ENCODE data around the gene VPS13D. TPM values are rescaled to one million over a fixed set of nuclear protein-coding genes. Genes with fewer than 3 reads are reported as not detected.
"Not testable (repeated sequence)": the region's sequence is repeated elsewhere in the genome, so short reads cannot be mapped to it uniquely, and the experiment has no call there.

Gene VPS13D
- total RNA-seq, 1 donor from 2014 or later, result 33.6 TPM

GRCh38 chr1:12222700-12223099, 7.1 kb upstream of the VPS13D start:
- H3K9me3 Mint-ChIP-seq; intact Hi-C loops (cut with micrococcal nuclease); H3K36me3 Mint-ChIP-seq (ENCODE audit: low read depth); DNase-seq (ENCODE audit: low spot score); H3K27ac Mint-ChIP-seq; H3K4me1 Mint-ChIP-seq (ENCODE audit: low read depth); H3K4me3 Mint-ChIP-seq: not testable (repeated sequence)
- peaks cover 16% of the 10 kb centered on the region for H3K27me3 Mint-ChIP-seq (ENCODE audit: insufficient read depth)

GRCh38 chr1:12224092-12224491, 5.7 kb upstream of the VPS13D start:
- not testable (repeated sequence) for H3K36me3 Mint-ChIP-seq (ENCODE audit: low read depth); DNase-seq (ENCODE audit: low spot score)

GRCh38 chr1:12228979-12229378, 851 bp upstream of the VPS13D start:
- Mint-ChIP-seq H3K36me3 (ENCODE audit: low read depth) (no peaks in the 10 kb centered on the region), H3K4me1 (ENCODE audit: low read depth) (peaks cover 10% of the 10 kb centered on the region), H3K27me3 (ENCODE audit: insufficient read depth) (peaks cover 11% of the 10 kb centered on the region), H3K9me3 (no peaks in the 10 kb centered on the region), H3K4me3 (peak overlapping the region; percentile 77), H3K27ac (no peak overlapping the region)
- intact Hi-C loops (cut with micrococcal nuclease), result no loop called here
- no peak for DNase-seq (ENCODE audit: low spot score)

More at GRCh38 chr1:12224092-12224491, 5.7 kb upstream of the VPS13D start:
- H3K9me3 Mint-ChIP-seq; H3K4me1 Mint-ChIP-seq (ENCODE audit: low read depth); H3K27ac Mint-ChIP-seq; intact Hi-C loops (cut with micrococcal nuclease); H3K4me3 Mint-ChIP-seq: not testable (repeated sequence)
- H3K27me3 Mint-ChIP-seq (ENCODE audit: insufficient read depth), result peaks cover 17% of the 10 kb centered on the region

- Mint-ChIP-seq H3K27ac (no peak overlapping the region), H3K27me3 (ENCODE audit: insufficient read depth) (peaks cover 11% of the 10 kb centered on the region), H3K4me1 (ENCODE audit: low read depth) (peaks cover 14% of the 10 kb centered on the region), H3K9me3 (no peaks in the 10 kb centered on the region), H3K4me3 (peak overlapping the region; percentile 77), H3K36me3 (ENCODE audit: low read depth) (no peaks in the 10 kb centered on the region)
- intact Hi-C loops (cut with micrococcal nuclease), result no loop called here
- DNase-seq (ENCODE audit: low spot score), result no peak
Observed at GRCh38 chr1:12229386-12229834, 420 bp upstream of the VPS13D start.

- Mint-ChIP-seq H3K36me3 (ENCODE audit: low read depth) (peaks cover 3% of the 10 kb centered on the region), H3K27ac (peak overlapping the region; percentile 52), H3K27me3 (ENCODE audit: insufficient read depth) (peaks cover 8% of the 10 kb centered on the region), H3K4me1 (ENCODE audit: low read depth) (peaks cover 14% of the 10 kb centered on the region), H3K4me3 (peak overlapping the region; percentile 89), H3K9me3 (no peaks in the 10 kb centered on the region)
- DNase-seq (ENCODE audit: low spot score), result no peak
- intact Hi-C loops (cut with micrococcal nuclease), result loop anchor here (1.0 to 2.0 kb wide), 3 partner anchors 106 to 428 kb away; partner anchors contain the start of gene DHRS3
Observed at GRCh38 chr1:12230549-12231275, 882 bp downstream of the VPS13D start.

GRCh38 chr1:12231276-12231595, 1.4 kb downstream of the VPS13D start:
- peak overlapping the region; percentile 89 for H3K4me3 Mint-ChIP-seq
- intact Hi-C loops (cut with micrococcal nuclease), result loop anchor here (2.0 kb wide), 2 partner anchors 388 to 428 kb away; partner anchors contain the start of gene DHRS3
- peaks cover 8% of the 10 kb centered on the region for H3K27me3 Mint-ChIP-seq (ENCODE audit: insufficient read depth)
- no peaks in the 10 kb centered on the region for H3K9me3 Mint-ChIP-seq
- H3K36me3 Mint-ChIP-seq (ENCODE audit: low read depth), result peaks cover 7% of the 10 kb centered on the region
- no peak for DNase-seq (ENCODE audit: low spot score)
- peaks cover 14% of the 10 kb centered on the region for H3K4me1 Mint-ChIP-seq (ENCODE audit: low read depth)
- H3K27ac Mint-ChIP-seq, result no peak overlapping the region

- Mint-ChIP-seq H3K4me3 (peak overlapping the region; percentile 33), H3K27ac (no peak overlapping the region), H3K27me3 (ENCODE audit: insufficient read depth) (peaks cover 5% of the 10 kb centered on the region)
Observed at GRCh38 chr1:12232221-12232620, 2.4 kb downstream of the VPS13D start.

GRCh38 chr1:12244078-12244477, 14.2 kb downstream of the VPS13D start:
- Mint-ChIP-seq H3K27ac (no peak overlapping the region), H3K36me3 (ENCODE audit: low read depth) (peaks cover 27% of the 10 kb centered on the region)
- no peak for DNase-seq (ENCODE audit: low spot score)

More at GRCh38 chr1:12232221-12232620, 2.4 kb downstream of the VPS13D start:
- intact Hi-C loops (cut with micrococcal nuclease), result no loop called here
- Mint-ChIP-seq H3K9me3 (no peaks in the 10 kb centered on the region), H3K4me1 (ENCODE audit: low read depth) (peaks cover 14% of the 10 kb centered on the region), H3K36me3 (ENCODE audit: low read depth) (peaks cover 13% of the 10 kb centered on the region)
- no peak for DNase-seq (ENCODE audit: low spot score)

GRCh38 chr1:12244585-12244984, 14.8 kb downstream of the VPS13D start:
- no peaks in the 10 kb centered on the region for H3K9me3 Mint-ChIP-seq
- H3K27me3 Mint-ChIP-seq (ENCODE audit: insufficient read depth), result no peaks in the 10 kb centered on the region
- H3K27ac Mint-ChIP-seq, result no peak overlapping the region
- H3K4me1 Mint-ChIP-seq (ENCODE audit: low read depth), result peaks cover 5% of the 10 kb centered on the region
- H3K4me3 Mint-ChIP-seq, result no peak overlapping the region
- no peak for DNase-seq (ENCODE audit: low spot score)
- peaks cover 31% of the 10 kb centered on the region for H3K36me3 Mint-ChIP-seq (ENCODE audit: low read depth)
- intact Hi-C loops (cut with micrococcal nuclease), result loop anchor here (1.0 kb wide), 1 partner anchor 119 kb away; no protein-coding TSS in a partner anchor

More at GRCh38 chr1:12244078-12244477, 14.2 kb downstream of the VPS13D start:
- intact Hi-C loops (cut with micrococcal nuclease), result loop anchor here (1.0 kb wide), 1 partner anchor 119 kb away; no protein-coding TSS in a partner anchor
- Mint-ChIP-seq H3K4me1 (ENCODE audit: low read depth) (peaks cover 6% of the 10 kb centered on the region), H3K9me3 (no peaks in the 10 kb centered on the region), H3K27me3 (ENCODE audit: insufficient read depth) (no peaks in the 10 kb centered on the region), H3K4me3 (no peak overlapping the region)

- Mint-ChIP-seq H3K36me3 (ENCODE audit: low read depth) (peaks cover 36% of the 10 kb centered on the region), H3K9me3 (no peaks in the 10 kb centered on the region), H3K27ac (no peak overlapping the region), H3K27me3 (ENCODE audit: insufficient read depth) (no peaks in the 10 kb centered on the region), H3K4me1 (ENCODE audit: low read depth) (no peaks in the 10 kb centered on the region), H3K4me3 (no peak overlapping the region)
- intact Hi-C loops (cut with micrococcal nuclease), result no loop called here
- no peak for DNase-seq (ENCODE audit: low spot score)
Observed at GRCh38 chr1:12245116-12245515, 15.3 kb downstream of the VPS13D start.

GRCh38 chr1:12245733-12246132, 15.9 kb downstream of the VPS13D start:
- DNase-seq (ENCODE audit: low spot score), result no peak
- no peaks in the 10 kb centered on the region for H3K27me3 Mint-ChIP-seq (ENCODE audit: insufficient read depth)
- H3K36me3 Mint-ChIP-seq (ENCODE audit: low read depth), result peaks cover 40% of the 10 kb centered on the region
- no peak overlapping the region for H3K4me3 Mint-ChIP-seq
- intact Hi-C loops (cut with micrococcal nuclease), result no loop called here
- H3K27ac Mint-ChIP-seq, result no peak overlapping the region
- H3K4me1 Mint-ChIP-seq (ENCODE audit: low read depth), result no peaks in the 10 kb centered on the region
- no peaks in the 10 kb centered on the region for H3K9me3 Mint-ChIP-seq

GRCh38 chr1:12246584-12246983, 16.8 kb downstream of the VPS13D start:
- H3K36me3 Mint-ChIP-seq (ENCODE audit: low read depth), result peaks cover 43% of the 10 kb centered on the region
- H3K27ac Mint-ChIP-seq, result no peak overlapping the region
- no peaks in the 10 kb centered on the region for H3K9me3 Mint-ChIP-seq
- intact Hi-C loops (cut with micrococcal nuclease), result no loop called here
- no peak for DNase-seq (ENCODE audit: low spot score)
- no peak overlapping the region for H3K4me3 Mint-ChIP-seq
- no peaks in the 10 kb centered on the region for H3K4me1 Mint-ChIP-seq (ENCODE audit: low read depth)
- H3K27me3 Mint-ChIP-seq (ENCODE audit: insufficient read depth), result no peaks in the 10 kb centered on the region

- Mint-ChIP-seq H3K27me3 (ENCODE audit: insufficient read depth) (no peaks in the 10 kb centered on the region), H3K4me3 (no peak overlapping the region), H3K27ac (no peak overlapping the region), H3K4me1 (ENCODE audit: low read depth) (no peaks in the 10 kb centered on the region), H3K36me3 (ENCODE audit: low read depth) (peaks cover 36% of the 10 kb centered on the region), H3K9me3 (no peaks in the 10 kb centered on the region)
- intact Hi-C loops (cut with micrococcal nuclease), result no loop called here
- DNase-seq (ENCODE audit: low spot score), result no peak
Observed at GRCh38 chr1:12249181-12249580, 19.4 kb downstream of the VPS13D start.

All from activated T-helper 1 cell treated with anti-CD3 and anti-CD28 coated beads, Interleukin-12 subunit alpha, Interleukin-12 subunit beta, Interleukin-2, Interleukin-4 antibody, amounts not matched to agents 30 ng/mL and 10 ng/mL and 1 ng/mL, durations not matched to agents 14 hours and 24 hours and 36 hours (primary cell).